ENCODE measurements around the gene FRMD8.
A peak's percentile ranks its signal among the peaks of the same experiment; 100 is the strongest.

Gene FRMD8

GRCh38 chr11:65425971-65426838, 39.8 kb downstream of the FRMD8 start:
- no peak for DNase-seq

- DNase-seq: peak in 1 of 2 experiments; percentile 58
These were observed 40.6 kb downstream of the FRMD8 start for GRCh38 chr11:65426839-65427690.

GRCh38 chr11:65427691-65428577, 41.5 kb downstream of the FRMD8 start:
- no peak for DNase-seq

GRCh38 chr11:65428578-65429067, 42.2 kb downstream of the FRMD8 start:
- DNase-seq: no peak

GRCh38 chr11:65429068-65429681, 42.7 kb downstream of the FRMD8 start:
- DNase-seq: no peak

GRCh38 chr11:65429724-65430405, 43.4 kb downstream of the FRMD8 start:
- no peak for DNase-seq

- DNase-seq: no peak
These were observed 44.2 kb downstream of the FRMD8 start for GRCh38 chr11:65430406-65431217.

- no peak for DNase-seq
These were observed 45.1 kb downstream of the FRMD8 start for GRCh38 chr11:65431451-65432099.

GRCh38 chr11:65432100-65432650, 45.7 kb downstream of the FRMD8 start:
- DNase-seq: no peak

GRCh38 chr11:65432686-65433582, 46.5 kb downstream of the FRMD8 start:
- no peak for DNase-seq

- DNase-seq: no peak
These were observed 47.2 kb downstream of the FRMD8 start for GRCh38 chr11:65433657-65434056.

GRCh38 chr11:65434057-65434666, 47.7 kb downstream of the FRMD8 start:
- DNase-seq: no peak

- DNase-seq: no peak
These were observed 48.4 kb downstream of the FRMD8 start for GRCh38 chr11:65434667-65435410.

GRCh38 chr11:65435411-65435931, 49.0 kb downstream of the FRMD8 start:
- DNase-seq: no peak

GRCh38 chr11:65435981-65436411, 49.6 kb downstream of the FRMD8 start:
- no peak for DNase-seq

- DNase-seq: no peak
These were observed 50.1 kb downstream of the FRMD8 start for GRCh38 chr11:65436412-65437032.
